Measurements from ENCODE around the gene ERC1. TPM values are rescaled to one million over a fixed set of nuclear protein-coding genes. Genes with fewer than 3 reads are reported as not detected.

ERC1 gene
- total and polyA plus RNA-seq, 9 of the 15 experiments (the other 6 are each of a cell fraction or from before 2014, with no cell fraction given): 0.74 to 11.8 (median 4.8) TPM

- no peak for TF ChIP-seq ZC3H11A (IDR thresholded peaks at IDR 0.05; ENCODE audit: low read depth, low read length)
- TF ChIP-seq HMGN3 (IDR thresholded peaks at IDR 0.05; ENCODE audit: borderline replicate concordance, extremely low read depth, insufficient read length, low read depth, low read length): peak; percentile 18
- no peak for TF ChIP-seq ZNF76 (CRISPR knock-in tag; IDR thresholded peaks at IDR 0.05; ENCODE audit: borderline replicate concordance)
- no peak for TF ChIP-seq ELF2 (CRISPR knock-in tag; IDR thresholded peaks at IDR 0.05)
- TF ChIP-seq EP300 (IDR thresholded peaks at IDR 0.05; ENCODE audit: low read length): peak; percentile 69
- TF ChIP-seq TRIM24 (IDR thresholded peaks at IDR 0.05): peak in 1 of 2 experiments; percentile 29; a peak in 1 of 4 replicates
- TF ChIP-seq USF2 (CRISPR knock-in tag; IDR thresholded peaks at IDR 0.05): no peak
- no peak for TF ChIP-seq ZNF146 (CRISPR knock-in tag; IDR thresholded peaks at IDR 0.05; ENCODE audit: unreplicated experiment)
- TF ChIP-seq IRF9 (tag; IDR thresholded peaks at IDR 0.05): no peak
- TF ChIP-seq NCOR1 (IDR thresholded peaks at IDR 0.05): peak; percentile 72; the same call in 1 of the 2 replicates
- TF ChIP-seq USF1 (CRISPR knock-in tag; IDR thresholded peaks at IDR 0.05): peak; percentile 51; the same call in 1 of the 2 replicates
- 0 out of 2 replicates have a peak, but pooled peaks have one; percentile 11 for TF ChIP-seq LCOR (CRISPR knock-in tag; IDR thresholded peaks at IDR 0.05)
- TF ChIP-seq RBFOX2 (IDR thresholded peaks at IDR 0.05; ENCODE audit: low read depth, low read length): 0 out of 2 replicates have a peak, but pooled peaks have one; percentile 26
- TF ChIP-seq MYNN (IDR thresholded peaks at IDR 0.05): 0 out of 2 replicates have a peak, but pooled peaks have one; percentile 13
- no peak for TF ChIP-seq MYNN (CRISPR knock-in tag; IDR thresholded peaks at IDR 0.05)
- no peak for TF ChIP-seq NFATC3 (IDR thresholded peaks at IDR 0.05)
- no peak for TF ChIP-seq POLR2G (IDR thresholded peaks at IDR 0.05; ENCODE audit: low read depth, low read length)
- TF ChIP-seq SAP30 (IDR thresholded peaks at IDR 0.05; ENCODE audit: borderline replicate concordance, insufficient read depth, low read depth, low read length, poor library complexity, severe bottlenecking): no peak
- TF ChIP-seq HDAC1 (IDR thresholded peaks at IDR 0.05): peak in 1 of 2 experiments; percentile 38; a peak in 2 of 4 replicates
- peak; percentile 38; the same call in 1 of the 2 replicates for TF ChIP-seq SOX6 (IDR thresholded peaks at IDR 0.05)
- TF ChIP-seq MEF2A (IDR thresholded peaks at IDR 0.05; ENCODE audit: control insufficient read depth, low read depth, low read length): no peak
- no peak for TF ChIP-seq ZNF57 (CRISPR knock-in tag; IDR thresholded peaks at IDR 0.05)
- peak; percentile 33; the same call in 1 of the 2 replicates for TF ChIP-seq NFIC (IDR thresholded peaks at IDR 0.05)
- peak; percentile 87 for TF ChIP-seq ARID1B (IDR thresholded peaks at IDR 0.05)
Measured at GRCh38 chr12:1491983-1492697, 501.1 kb downstream of the ERC1 start (continued).

Measured in K562 (cell line).